GM19240 (cell line): Measurements from ENCODE around the gene SECISBP2L.
A peak's percentile ranks its signal among the peaks of the same experiment; 100 is the strongest.
"Not testable (repeated sequence)": the region's sequence is repeated elsewhere in the genome, so short reads cannot be mapped to it uniquely, and the experiment has no call there.

Experiments
- DNase-seq: peaks from one replicate; pipeline ENCODE4 v3.0.0; 2011; ENCODE audit warnings: low spot score; ENCODE audit not compliant: insufficient read length

The SECISBP2L gene

GRCh38 chr15:49046220-49047102 lies at the start of gene SECISBP2L:
SECISBP2L (minus strand) TSS chr15:49046446; CDS start chr15:49046299, 147 bp downstream.
- DNase-seq: peak; percentile 74

GRCh38 chr15:49094923-49095322 lies 48.7 kb upstream of the SECISBP2L start:
- DNase-seq: no peak

GRCh38 chr15:49093252-49094105 lies 47.2 kb upstream of the SECISBP2L start:
- DNase-seq: no peak

- no peak for DNase-seq
These were observed 42.8 kb upstream of the SECISBP2L start for GRCh38 chr15:49088996-49089395.

- no peak for DNase-seq
These were observed 39.6 kb upstream of the SECISBP2L start for GRCh38 chr15:49085696-49086459.

GRCh38 chr15:49084285-49084570 lies 38.0 kb upstream of the SECISBP2L start:
- no peak for DNase-seq

- no peak for DNase-seq
These were observed 37.4 kb upstream of the SECISBP2L start for GRCh38 chr15:49083401-49084284.

- DNase-seq: no peak
These were observed 36.7 kb upstream of the SECISBP2L start for GRCh38 chr15:49082960-49083359.

- no peak for DNase-seq
These were observed 33.2 kb upstream of the SECISBP2L start for GRCh38 chr15:49079340-49080039.

GRCh38 chr15:49075881-49076280 lies 29.6 kb upstream of the SECISBP2L start:
- no peak for DNase-seq

- DNase-seq: not testable (repeated sequence)
These were observed 28.5 kb upstream of the SECISBP2L start for GRCh38 chr15:49074589-49075287.

- no peak for DNase-seq
These were observed 20.1 kb upstream of the SECISBP2L start for GRCh38 chr15:49066372-49066771.

GRCh38 chr15:49064884-49065283 lies 18.6 kb upstream of the SECISBP2L start:
- DNase-seq: no peak

- DNase-seq: no peak
These were observed 18.0 kb upstream of the SECISBP2L start for GRCh38 chr15:49064281-49064653.

- DNase-seq: no peak
These were observed 17.4 kb upstream of the SECISBP2L start for GRCh38 chr15:49063402-49064280.

GRCh38 chr15:49062900-49063299 lies 16.7 kb upstream of the SECISBP2L start:
- DNase-seq: no peak

- DNase-seq: no peak
These were observed 14.7 kb upstream of the SECISBP2L start for GRCh38 chr15:49060710-49061495.

GRCh38 chr15:49059491-49059890 lies 13.2 kb upstream of the SECISBP2L start:
- no peak for DNase-seq
